ENCODE measurements around the gene KRTAP13-1. TPM values are rescaled to one million over a fixed set of nuclear protein-coding genes. Genes with fewer than 3 reads are reported as not detected.

The KRTAP13-1 gene
- total and polyA plus RNA-seq, 2 of the 8 experiments (the other 6 are each of a cell fraction or from before 2014, with no cell fraction given): not detected

DNA sequence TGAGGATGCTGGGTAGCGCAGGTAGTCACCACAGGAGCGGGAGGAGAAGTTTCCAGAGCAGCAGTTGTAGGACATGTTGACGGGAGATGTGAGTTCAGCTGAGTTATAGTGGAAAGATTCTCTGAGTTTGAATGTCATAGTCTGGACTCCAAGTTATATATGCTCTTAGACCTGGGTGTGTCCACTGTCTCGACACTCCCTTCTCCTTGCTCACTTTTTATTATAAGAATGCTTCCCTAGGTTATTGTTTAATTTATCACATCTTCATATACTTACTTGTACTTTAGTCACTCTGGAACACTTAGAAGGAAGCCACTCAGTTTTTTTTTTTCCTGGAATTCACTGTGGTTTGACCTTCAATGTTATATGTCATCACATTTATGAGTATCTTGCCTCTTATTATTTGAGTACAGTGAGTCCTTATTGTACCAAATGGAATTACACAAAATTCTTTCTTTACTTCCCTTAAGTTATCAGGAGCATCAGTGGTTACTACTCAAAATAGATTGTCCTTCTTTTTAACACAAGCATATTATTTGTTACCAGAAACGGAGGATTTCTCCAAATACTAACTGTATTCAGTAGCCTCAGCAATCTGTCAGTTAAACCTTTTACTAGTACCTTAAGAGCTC, 23.6 kb upstream of the KRTAP13-1 start, which contains the start of gene KRTAP13-2:
Gene KRTAP13-2 (minus strand): TSS at position 133 of the 632 bp plus-strand sequence. CDS start 58 bp downstream, at position 75.
- CTCF ChIA-PET (ENCODE audit: partially characterized antibody): no interaction called here
- WGBS, 2 experiments (ENCODE audit: extremely low coverage in 1 of 2, insufficient coverage in 1 of 2, insufficient read length in 1 of 2, insufficient replicate concordance in 2 of 2, low coverage in 1 of 2, low lambda C conversion rate in 2 of 2, missing lambda C conversion rate in 1 of 2): 94% methylated on average over 5 of the region's 5 CpGs; no CpG with 5 or more reads in 1 of the 2 experiments
- no peaks in the 10 kb centered on the region for H4K20me1 ChIP-seq (replicated peaks in 1 of 2; ENCODE audit: control insufficient read depth in 1 of 2, insufficient read depth in 2 of 2, low read length in 2 of 2)

More for the DNA sequence above, 23.6 kb upstream of the KRTAP13-1 start, which contains the start of gene KRTAP13-2:
- FAIRE-seq (no peak), DNase-seq (ENCODE audit: low read depth in 1 of 2, low spot score in 2 of 2) (no peak)
- H3K23ac ChIP-seq (ENCODE audit: insufficient read length): no peak within 1 kb of the TSS
- no peak within 1 kb of the TSS for H4K5ac ChIP-seq (ENCODE audit: insufficient read length, low read depth, low read length)
- H4K91ac ChIP-seq (replicated peaks; ENCODE audit: insufficient read length, low read length): no peak within 1 kb of the TSS
- no peaks in the 10 kb centered on the region for H3K79me1 ChIP-seq (ENCODE audit: low read depth, low read length)
- no peak within 1 kb of the TSS for H2BK15ac ChIP-seq (ENCODE audit: low read length)
- H3K14ac ChIP-seq (ENCODE audit: insufficient read length): no peak within 1 kb of the TSS
- H3K9ac ChIP-seq (replicated peaks in 1 of 4; ENCODE audit: extremely low read depth in 1 of 4, low read depth in 3 of 4, low read length in 3 of 4): no peak within 1 kb of the TSS
- H2BK12ac ChIP-seq (ENCODE audit: low read depth, low read length): no peak within 1 kb of the TSS
- H2BK5ac ChIP-seq (ENCODE audit: low read depth, low read length): no peak within 1 kb of the TSS
- no peak within 1 kb of the TSS for H3K4me2 ChIP-seq (ENCODE audit: insufficient read depth in 1 of 2, low read depth in 2 of 2, low read length in 2 of 2)
- POLR2A ChIA-PET (ENCODE audit: partially characterized antibody): no interaction called here
- H3K36me3 ChIP-seq (ENCODE audit: control insufficient read depth in 2 of 4, insufficient read depth in 4 of 4, low read length in 3 of 4): no peaks in the 10 kb centered on the region
- no peak within 1 kb of the TSS for H4K8ac ChIP-seq (ENCODE audit: extremely low read depth, insufficient read depth, low read length)
- H3K18ac ChIP-seq (ENCODE audit: extremely low read depth, low read length): no peak within 1 kb of the TSS
- no peaks in the 10 kb centered on the region for H3K79me2 ChIP-seq (ENCODE audit: control insufficient read depth in 1 of 2, insufficient read depth in 2 of 2, low read length in 2 of 2)
- H3K27me3 ChIP-seq (replicated peaks in 1 of 4; ENCODE audit: control insufficient read depth in 3 of 4, extremely low read depth in 1 of 4, insufficient read depth in 3 of 4, low read length in 3 of 4): no peaks in the 10 kb centered on the region
- no peak within 1 kb of the TSS for H2BK120ac ChIP-seq (replicated peaks; ENCODE audit: low read depth, low read length)
- no peaks in the 10 kb centered on the region for H3K9me3 ChIP-seq (ENCODE audit: insufficient read depth in 2 of 2, low read depth in 1 of 2, low read length in 1 of 2)
- no peak within 1 kb of the TSS for H2BK20ac ChIP-seq (ENCODE audit: low read length)
- TF ChIP-seq EZH2 (IDR thresholded peaks at IDR 0.05; ENCODE audit: low read depth, low read length, severe bottlenecking) (no peak), SP4 (IDR thresholded peaks at IDR 0.05; ENCODE audit: low read length) (no peak), MAFK (IDR thresholded peaks at IDR 0.05; ENCODE audit: low read depth, low read length) (no peak), TCF12 (IDR thresholded peaks at IDR 0.05; ENCODE audit: low read depth, low read length) (no peak), SUZ12 (IDR thresholded peaks at IDR 0.05; ENCODE audit: low read length) (no peak), CBX8 (IDR thresholded peaks at IDR 0.05; ENCODE audit: borderline replicate concordance, low read depth, low read length) (no peak), POLR2AphosphoS5 (IDR thresholded peaks at IDR 0.05; ENCODE audit: low read depth, low read length) (no peak)
- no peak within 1 kb of the TSS for H2AFZ ChIP-seq (ENCODE audit: low read length)
- no peak within 1 kb of the TSS for H3K56ac ChIP-seq (replicated peaks; ENCODE audit: insufficient read length, low read depth, low read length)
- H3K23me2 ChIP-seq (ENCODE audit: low read depth, low read length): no peaks in the 10 kb centered on the region
- no peak within 1 kb of the TSS for H3K4me3 ChIP-seq (ENCODE audit: extremely low read depth in 1 of 4, insufficient read depth in 2 of 4, low read depth in 3 of 4, low read length in 4 of 4)
- no peak within 1 kb of the TSS for H3K27ac ChIP-seq (ENCODE audit: low read depth, low read length)
- H3K4me1 ChIP-seq (replicated peaks in 1 of 4; ENCODE audit: control insufficient read depth in 3 of 4, insufficient read depth in 4 of 4, low read length in 3 of 4): no peaks in the 10 kb centered on the region
- no peak within 1 kb of the TSS for H3K4ac ChIP-seq (replicated peaks; ENCODE audit: insufficient read length, low read depth, low read length)
- no peak within 1 kb of the TSS for H2AK5ac ChIP-seq (ENCODE audit: low read depth, low read length)
